Cerebellar nuclear complex (tissue), 1 donor: Measurements from ENCODE around the gene VWA5B2.

Experiments
- DNase-seq, 2 experiments: peaks; one replicate each; lab custom pipeline; 2025; lab: John Stamatoyannopoulos, UW

The VWA5B2 gene

DNA sequence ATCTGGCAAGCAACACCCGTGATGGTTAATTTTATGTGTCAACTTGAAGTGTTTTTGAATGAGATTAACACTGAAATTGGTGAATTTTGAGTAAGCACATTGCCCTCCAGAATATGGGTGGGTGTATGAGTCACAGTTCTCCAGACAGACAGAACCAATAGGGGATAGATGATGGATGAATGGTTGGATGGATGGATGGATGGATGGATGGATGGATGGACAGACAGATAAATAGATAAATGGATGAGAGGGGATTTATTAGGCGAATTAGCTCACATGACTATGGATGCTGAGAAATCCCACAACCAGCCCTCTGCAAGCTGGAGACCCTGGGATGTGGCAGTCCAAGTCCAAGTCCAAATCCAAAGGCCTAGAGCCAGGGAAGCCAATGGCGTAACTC is 5.4 kb upstream of the VWA5B2 start:
- DNase-seq = no peak

DNA sequence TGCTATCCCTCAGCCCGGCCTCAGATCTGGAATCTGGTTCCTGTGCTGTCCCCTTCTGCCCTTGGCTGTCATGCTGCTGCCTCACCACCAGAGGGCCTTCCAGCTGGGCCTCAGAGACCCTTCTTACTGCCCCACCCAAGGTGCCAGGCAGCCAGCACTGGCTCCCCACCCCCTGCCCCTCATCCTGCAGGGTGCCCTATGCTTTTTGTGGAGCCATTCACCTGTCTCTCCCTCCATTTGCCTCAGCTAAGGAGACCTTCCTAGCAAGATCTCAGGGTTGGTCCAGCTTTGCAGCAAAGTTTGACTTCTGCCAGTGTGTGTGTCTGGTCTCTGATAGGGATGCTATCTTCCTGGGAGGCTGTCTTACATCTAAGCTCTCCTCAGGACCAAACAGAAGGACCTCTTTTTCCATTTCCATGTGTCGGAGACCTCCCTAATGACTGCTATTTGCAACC is 1.9 kb upstream of the VWA5B2 start:
- DNase-seq = no peak

DNA sequence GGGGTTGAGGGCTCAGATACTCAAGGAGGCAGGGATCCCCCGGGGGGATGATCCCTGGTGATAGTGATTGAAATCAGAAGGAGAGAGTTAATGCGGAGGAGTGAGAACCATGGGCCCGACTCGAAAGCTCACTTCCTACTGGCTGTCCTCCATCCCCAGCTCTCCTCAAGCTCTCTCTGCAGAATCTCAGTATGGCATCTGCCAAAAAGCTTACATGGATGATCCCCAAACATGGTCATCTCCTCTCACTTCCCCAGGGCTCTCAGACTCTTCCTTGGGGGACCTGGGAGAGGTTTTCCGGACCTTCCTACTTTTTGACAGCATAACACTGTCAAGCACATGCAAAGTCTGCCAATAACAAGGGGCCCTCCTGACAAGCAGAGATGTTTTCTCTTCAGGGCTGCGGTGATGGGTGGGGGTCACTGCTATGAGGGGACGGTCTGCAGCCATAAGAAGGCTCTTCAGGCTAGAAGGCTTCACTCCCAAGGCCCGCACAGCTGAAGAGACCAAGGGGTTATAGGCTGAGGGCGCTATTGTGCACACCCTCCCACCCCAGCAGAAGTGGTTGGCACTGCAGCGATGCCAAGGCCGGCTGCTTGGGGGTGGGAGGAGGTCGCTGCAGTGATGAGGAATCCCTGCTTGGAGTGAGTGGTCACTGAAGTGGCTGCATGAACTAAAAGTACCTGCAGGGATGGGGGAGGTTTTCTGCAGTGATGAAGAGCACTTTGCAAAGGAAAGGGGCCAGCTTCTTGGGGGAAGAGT is 828 bp upstream of the VWA5B2 start:
- DNase-seq = no peak

DNA sequence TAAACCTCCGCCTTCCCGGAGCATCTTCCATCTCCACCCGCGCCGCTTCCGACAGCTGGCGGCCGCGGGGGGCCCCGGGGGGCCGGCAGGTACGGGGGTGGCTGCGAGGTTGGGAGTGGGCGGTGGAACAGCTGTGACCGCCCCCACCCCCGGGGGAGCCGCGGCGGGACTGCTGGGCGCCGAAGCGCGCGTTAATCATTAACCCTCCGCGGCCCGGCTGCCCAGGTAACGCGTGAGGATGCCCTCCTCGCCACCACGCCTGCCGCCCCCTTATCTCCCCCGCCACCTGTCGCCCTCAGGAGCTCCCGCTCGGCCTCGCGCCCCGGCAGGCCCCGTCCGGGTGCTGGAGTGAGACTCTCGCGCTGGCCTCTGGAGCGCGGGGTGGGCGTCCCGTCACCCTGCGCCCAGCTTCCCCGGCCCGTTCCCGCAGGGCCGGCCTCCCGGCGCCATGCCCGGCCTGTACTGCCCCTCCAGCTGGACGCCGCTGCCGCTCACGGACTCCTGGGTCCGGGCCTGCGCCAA is 757 bp downstream of the VWA5B2 start:
- DNase-seq = no peak

DNA sequence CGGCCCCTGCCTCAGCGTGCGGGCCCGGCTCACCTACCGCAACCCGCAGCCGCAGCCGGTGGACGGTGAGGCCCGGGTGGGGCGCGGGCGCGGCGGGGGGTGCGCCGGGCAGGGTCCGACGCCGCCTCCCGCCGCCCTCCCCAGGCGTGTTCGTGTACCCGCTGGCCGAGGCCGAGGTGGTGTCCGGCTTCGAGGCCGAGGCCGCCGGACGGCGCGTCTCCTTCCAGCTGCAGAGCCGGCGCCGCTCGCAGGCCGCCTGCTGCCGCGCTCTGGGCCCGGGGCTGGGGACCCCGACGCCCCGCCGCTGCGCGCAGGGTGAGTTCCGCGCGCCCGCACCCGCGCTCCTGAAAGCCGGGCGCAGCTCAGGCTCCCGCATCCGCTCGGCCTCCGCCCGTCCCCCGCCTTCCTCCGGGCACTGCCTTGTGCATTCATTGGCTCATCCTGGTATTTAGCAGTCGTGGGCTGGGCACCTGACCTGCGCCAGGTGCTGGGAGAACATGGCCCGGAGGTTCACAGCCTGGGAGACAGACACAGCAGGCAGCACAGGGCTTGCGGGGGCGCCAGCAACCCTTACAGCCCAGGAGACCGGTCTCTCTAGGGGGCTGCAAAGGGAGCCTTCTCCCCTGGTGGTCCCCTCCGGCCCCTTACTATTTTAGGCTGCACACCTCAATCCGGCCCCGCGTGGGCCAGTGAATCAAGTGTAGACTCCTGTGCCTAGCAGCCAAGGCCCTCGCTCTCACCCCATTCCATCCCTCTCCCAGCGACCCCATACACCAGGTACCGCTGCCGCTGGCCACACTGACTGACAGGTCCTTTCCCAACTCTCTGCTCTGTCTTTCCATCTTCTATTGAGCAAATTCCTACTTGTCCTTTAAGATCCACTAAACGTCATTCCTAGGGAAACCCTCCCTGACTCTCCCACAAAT is 1.5 kb downstream of the VWA5B2 start:
- DNase-seq = peak; percentile 10 to 56

DNA sequence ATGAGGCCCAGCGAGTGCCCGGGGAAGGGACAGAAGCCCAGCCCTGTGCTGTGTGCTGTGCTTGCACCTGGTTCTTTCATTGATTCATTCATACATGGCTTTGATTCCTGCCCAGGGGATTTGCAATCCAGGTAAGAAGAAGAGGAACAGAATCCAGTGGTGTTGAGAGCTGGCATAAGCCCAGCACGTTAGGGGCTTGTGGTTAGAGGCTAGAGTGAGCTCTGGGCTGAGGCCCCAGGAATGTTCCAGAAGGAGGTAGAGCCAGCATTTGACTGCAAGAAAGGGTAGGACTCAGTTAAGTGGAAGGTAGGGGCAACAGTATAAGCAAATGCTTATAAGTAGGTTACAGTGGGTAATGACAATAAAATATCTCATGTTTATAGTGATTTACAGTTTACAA is 2.3 kb downstream of the VWA5B2 start:
- DNase-seq = no peak

DNA sequence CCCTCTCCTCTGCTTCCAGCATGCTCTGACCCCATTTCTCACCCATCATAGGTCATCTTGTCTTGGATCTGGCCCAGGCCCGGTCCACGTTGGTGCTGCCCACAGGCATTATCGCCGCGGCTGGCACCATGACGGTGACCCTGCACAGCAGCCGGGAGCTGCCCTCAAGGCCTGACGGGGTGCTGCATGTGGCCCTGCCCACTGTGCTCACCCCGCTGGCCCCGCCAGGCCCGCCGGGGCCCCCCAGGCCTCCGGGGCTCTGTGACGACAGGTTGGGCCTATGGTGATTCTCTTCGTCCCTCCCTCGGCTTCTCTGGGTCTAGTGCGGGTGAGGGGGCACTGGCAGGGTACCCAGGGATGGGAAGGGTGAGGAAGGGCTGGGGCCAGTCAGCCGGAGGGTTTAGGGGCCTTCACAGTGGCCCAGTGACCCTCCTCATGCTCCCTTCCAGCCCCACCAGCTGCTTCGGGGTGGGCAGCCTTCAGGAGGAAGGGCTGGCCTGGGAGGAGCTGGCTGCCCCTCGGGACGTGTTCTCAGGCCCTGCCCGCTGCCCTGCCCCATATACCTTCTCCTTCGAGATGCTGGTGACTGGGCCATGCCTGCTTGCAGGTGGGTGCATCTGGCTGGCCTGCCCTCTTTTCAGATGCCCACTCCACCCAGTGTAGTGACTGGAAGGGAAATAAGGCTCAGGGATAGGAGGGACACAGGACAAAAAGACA is 3.9 kb downstream of the VWA5B2 start:
- DNase-seq = no peak

DNA sequence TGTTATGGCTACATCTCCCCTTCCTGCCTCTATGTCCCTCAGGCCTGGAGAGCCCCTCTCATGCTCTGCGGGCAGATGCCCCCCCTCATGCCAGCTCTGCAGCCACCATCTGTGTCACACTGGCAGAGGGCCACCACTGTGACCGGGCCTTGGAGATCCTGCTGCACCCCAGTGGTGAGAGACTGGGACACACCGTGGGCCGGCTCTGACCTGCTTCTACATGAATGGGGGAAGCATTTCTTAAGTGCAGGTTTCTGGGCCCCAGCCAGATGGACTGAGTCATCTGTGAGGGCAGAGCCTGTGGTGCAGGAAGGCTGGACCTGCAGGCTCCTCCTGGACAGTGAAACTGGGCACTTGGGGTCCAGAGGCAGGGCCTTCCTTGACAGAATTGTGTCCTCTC is 4.8 kb downstream of the VWA5B2 start:
- DNase-seq = peak; percentile 6 to 82

DNA sequence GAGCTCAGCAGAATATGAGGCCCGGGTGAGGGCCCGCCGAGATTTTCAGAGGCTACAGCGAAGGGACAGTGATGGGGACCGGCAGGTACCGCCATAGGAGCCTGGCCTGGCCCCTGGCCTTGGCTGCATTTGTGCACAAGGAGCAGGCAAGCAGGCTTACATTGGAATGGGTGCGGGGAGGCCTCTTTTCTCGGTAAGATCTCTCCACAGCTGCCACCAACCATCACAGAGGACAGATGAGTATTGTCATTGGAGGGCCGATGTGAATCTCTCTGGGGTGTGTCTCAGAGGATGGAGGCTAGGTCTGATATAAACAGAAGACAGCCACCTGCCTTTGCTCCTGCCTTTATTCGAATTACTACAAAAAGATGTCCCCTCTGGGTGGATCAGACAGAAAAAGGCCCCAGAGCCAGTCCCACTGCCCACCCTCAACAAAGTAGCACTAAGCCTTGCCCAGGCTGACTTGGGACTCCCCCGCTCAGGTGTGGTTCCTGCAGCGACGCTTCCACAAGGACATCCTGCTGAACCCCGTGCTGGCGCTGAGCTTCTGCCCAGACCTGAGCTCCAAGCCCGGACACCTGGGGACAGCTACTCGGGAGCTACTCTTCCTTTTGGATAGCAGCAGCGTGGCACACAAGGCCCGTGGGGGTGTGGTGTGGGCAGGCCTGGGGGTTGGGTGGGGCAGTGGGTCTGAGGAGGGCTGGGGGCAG is 5.4 kb downstream of the VWA5B2 start:
- no peak for DNase-seq

DNA sequence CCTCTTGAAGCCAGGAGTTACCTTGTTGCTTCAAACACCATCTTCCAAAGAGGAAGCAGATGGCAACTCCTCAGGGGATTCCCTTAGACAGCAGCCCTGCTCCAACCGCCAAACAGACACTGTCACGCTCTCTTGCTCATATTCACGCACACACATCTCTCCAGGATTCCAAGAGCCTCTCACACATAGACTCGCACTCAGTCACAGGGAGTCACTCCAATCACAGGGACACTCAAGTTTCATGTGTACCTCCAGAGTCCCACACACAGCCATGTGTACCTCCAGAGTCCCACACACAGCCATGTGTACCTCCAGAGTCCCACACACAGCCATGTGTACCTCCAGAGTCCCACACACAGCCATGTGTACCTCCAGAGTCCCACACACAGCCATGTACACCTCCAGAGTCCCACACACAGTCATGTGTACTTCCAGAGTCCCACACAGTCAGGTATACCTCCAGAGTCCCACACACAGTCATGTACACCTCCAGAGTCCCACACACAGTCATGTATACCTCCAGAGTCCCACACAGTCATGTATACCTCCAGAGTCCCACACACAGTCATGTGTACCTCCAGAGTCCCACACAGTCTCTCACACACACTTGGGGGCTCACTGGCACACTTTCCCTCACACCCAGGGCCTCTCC is 6.1 kb downstream of the VWA5B2 start:
- DNase-seq = no peak

DNA sequence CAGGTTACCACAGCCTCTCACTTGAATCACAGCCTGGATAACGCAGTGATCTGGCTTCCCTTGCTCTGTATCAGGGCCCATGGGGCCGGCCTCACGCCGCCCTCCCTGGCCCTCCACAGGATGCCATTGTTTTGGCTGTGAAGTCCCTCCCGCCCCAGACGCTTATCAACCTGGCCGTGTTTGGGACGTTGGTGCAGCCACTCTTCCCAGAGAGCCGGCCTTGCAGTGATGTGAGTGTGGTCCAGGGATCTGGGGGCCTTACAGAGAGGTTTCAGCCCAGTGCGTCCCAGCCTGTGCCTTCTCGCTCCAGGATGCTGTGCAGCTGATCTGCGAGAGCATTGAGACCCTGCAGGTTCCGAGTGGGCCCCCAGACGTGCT is 6.6 kb downstream of the VWA5B2 start:
- no peak for DNase-seq

DNA sequence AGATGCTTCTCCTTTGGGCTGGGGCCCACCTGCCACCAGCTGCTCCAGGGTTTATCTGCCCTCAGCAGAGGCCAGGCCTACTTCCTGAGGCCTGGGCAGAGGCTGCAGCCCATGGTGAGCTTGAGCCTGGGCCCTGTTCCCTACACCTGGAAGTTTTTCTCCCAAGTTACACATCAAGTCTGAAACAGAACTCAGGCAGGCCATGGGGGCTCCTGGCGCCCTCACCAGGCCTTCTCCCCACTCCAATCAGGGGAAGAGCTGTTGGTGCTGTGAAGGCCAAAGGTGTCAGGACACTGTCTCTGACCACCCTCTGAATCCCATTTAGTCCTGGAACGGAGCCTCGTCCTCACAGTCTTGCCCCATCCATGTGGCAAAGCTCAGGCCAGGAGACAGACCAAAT is 7.3 kb downstream of the VWA5B2 start:
- DNase-seq = no peak

DNA sequence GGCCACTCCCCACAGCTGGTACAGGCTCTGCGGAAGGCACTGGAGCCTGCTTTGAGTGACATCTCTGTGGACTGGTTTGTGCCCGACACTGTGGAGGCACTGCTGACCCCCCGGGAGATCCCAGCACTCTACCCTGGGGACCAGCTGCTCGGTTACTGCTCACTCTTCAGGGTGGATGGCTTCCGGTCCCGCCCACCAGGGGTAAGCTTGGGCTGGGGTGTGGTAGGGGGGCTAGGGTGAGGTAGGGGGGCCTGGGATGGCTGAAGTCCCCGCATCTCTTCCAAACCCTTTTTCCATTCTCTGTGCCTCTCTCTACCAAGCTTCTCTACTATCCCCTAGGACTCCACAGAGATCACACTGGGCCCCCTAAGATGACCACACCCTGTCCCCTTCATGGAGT is 7.8 kb downstream of the VWA5B2 start:
- DNase-seq = no peak

DNA sequence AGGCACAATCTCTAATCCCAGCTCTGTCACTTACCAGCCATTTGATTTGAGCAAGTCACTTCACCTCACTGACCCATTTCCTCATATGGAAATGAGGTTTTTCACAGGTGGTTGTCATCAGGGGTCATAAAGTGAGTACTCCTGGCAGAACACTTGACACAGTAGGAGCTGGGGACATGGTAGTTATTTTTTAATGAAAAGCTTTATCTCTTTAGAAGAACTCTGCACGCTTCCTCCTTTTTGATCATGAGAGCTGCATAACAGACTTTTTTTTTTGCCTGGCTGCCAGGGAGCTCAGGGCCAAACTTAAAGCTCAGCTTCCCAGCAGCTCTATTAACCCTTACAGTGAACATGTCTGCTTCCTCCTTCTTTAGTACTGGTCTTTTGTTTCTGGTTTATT is 8.4 kb downstream of the VWA5B2 start:
- no peak for DNase-seq

DNA sequence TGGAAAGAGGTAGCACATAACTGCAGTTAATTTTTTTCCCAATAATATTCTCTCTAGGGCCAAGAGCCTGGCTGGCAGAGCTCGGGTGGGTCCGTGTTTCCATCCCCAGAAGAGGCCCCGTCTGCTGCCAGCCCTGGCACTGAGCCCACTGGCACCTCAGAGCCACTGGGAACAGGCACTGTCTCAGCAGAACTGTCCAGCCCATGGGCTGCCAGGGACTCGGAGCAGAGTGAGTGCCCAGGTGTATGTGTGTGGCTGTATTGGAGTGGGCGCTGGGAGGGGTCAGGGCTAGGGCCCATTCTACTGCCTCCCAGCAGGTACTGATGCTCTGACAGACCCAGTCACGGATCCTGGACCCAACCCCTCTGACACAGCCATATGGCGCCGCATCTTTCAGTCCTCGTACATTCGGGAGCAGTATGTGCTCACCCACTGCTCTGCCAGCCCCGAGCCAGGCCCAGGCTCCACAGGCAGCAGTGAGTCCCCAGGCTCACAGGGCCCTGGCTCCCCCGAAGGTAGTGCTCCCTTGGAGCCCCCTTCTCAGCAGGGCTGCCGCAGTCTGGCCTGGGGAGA is 8.9 kb downstream of the VWA5B2 start:
- DNase-seq = peak in 1 of 2 experiments; percentile 22

DNA sequence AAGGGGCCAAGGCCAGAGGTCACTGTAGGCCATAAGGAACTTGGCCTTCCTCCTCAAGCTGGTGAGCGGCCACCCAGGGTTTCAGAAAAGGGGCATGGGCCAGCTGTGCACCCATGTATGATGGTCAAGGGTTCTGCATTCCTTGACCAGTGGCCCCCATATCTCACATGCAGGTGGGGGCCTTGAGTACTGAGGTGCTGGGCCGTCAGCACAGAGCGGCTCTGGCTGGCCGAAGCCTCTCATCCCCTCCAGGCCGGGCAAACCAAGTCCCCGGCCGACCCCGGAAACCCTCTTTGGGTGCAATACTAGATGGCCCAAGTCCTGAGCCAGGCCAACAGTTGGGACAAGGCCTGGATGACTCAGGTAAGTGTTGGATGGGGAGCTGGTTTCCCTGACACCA is 9.8 kb downstream of the VWA5B2 start:
- DNase-seq = no peak

DNA sequence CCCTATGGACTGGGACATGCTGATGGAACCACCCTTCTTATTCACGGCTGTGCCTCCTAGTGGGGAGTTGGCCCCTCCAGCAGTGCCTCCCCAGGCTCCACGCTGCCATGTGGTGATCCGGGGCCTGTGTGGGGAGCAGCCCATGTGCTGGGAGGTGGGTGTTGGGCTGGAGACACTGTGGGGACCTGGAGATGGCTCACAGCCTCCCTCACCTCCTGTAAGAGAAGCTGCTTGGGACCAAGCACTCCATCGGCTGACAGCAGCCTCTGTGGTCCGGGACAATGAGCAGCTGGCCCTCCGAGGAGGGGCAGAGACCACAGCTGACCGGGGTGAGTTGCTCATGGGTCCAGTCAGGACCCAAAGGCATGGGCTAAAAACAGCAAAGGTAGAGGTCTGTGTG is 10.3 kb downstream of the VWA5B2 start:
- no peak for DNase-seq

DNA sequence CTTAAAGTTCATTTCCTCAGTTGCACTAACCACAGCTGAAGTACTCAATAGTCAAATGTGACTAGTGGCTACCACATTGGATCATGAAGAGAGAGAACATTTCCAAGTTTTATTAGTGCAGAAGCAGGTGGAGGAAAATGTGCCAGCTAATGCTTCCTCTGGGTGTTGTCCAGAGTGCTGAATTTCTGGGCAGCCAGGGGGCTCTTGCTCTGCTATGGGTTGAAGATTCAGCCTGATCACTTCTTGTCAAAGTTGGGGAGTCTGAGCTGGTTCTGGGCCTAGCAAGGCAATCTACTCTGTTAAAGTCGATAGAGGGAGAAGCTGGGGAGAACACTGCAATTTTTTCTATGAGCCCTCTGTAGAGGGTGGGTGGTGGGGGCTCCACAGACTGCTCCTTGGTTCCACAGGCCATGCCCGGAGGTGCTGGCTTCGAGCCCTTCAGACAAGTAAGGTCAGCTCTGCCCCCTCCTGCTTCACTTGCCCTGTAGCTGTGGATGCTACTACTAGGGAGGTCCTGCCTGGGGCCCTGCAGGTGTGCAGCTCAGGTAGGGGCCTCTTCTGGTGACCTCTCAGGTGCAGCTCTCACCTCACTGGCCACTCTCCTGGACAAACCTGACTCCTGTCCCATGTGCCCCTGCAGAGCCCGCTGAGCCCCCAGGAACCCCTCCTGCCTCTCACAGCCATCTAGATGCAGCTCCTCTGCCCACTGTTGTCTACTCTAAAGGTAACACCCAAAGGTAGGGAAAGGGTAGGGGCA is 11.2 kb downstream of the VWA5B2 start:
- DNase-seq = no peak

DNA sequence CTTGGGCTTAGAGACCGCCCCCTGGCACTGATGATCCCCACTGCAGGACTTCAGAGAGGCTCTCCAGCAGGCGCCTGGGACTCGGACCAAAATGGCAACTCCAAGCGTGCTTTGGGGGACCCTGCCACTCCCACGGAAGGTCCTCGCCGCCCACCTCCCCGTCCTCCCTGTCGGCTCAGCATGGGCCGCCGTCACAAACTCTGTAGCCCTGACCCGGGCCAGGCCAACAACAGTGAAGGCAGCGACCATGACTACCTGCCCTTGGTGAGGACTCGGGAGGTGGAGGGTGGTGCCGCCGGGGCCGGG is 11.7 kb downstream of the VWA5B2 start:
- no peak for DNase-seq
